ENCODE results near the gene OPRD1. TPM values are rescaled to one million over a fixed set of nuclear protein-coding genes. Genes with fewer than 3 reads are reported as not detected.

Gene OPRD1
- total and polyA plus RNA-seq, 4 donors = 0.01 TPM; not detected in 3

- H3K27ac ChIP-seq (ENCODE audit: low read depth in 1 of 2, low read length in 2 of 2) = no peak overlapping the region
- H3K4me3 ChIP-seq (ENCODE audit: low read depth in 1 of 3, low read length in 3 of 3) = no peak overlapping the region
- H3K27me3 ChIP-seq (ENCODE audit: control insufficient read depth in 4 of 4, insufficient read depth in 4 of 4, low read length in 3 of 4) = no peaks in the 10 kb centered on the region
- H3K9ac ChIP-seq (ENCODE audit: low read depth in 1 of 2, low read length in 2 of 2) = no peak overlapping the region
- 72% methylated on average over 2 of the region's 2 CpGs for WGBS
- H3K36me3 ChIP-seq (ENCODE audit: control insufficient read depth in 4 of 4, insufficient read depth in 3 of 4, low read depth in 1 of 4, low read length in 3 of 4) = no peaks in the 10 kb centered on the region
- no peak for DNase-seq (ENCODE audit: low spot score)
- no peaks in the 10 kb centered on the region for H3K9me3 ChIP-seq (ENCODE audit: control insufficient read depth in 4 of 4, low read length in 3 of 4)
- TF ChIP-seq YY1 (IDR thresholded peaks at IDR 0.05) (no peak), GABPA (IDR thresholded peaks at IDR 0.05 in 1 of 2, conservative IDR thresholded peaks at IDR 0.05 in 1 of 2) (no peak), HNF4A (conservative IDR thresholded peaks at IDR 0.05) (no peak), NR2F2 (IDR thresholded peaks at IDR 0.05) (no peak), CTCF (IDR thresholded peaks at IDR 0.05; ENCODE audit: low read depth, low read length, missing input control) (no peak), FOXA2 (IDR thresholded peaks at IDR 0.05) (no peak), TAF1 (conservative IDR thresholded peaks at IDR 0.05) (no peak), REST (IDR thresholded peaks at IDR 0.05) (no peak), ZBTB33 (IDR thresholded peaks at IDR 0.05) (no peak), RXRA (IDR thresholded peaks at IDR 0.05) (no peak), ATF3 (IDR thresholded peaks at IDR 0.05) (no peak), EGR1 (IDR thresholded peaks at IDR 0.05; ENCODE audit: low read depth in 2 of 2) (no peak), RAD21 (IDR thresholded peaks at IDR 0.05) (no peak), FOXA1 (IDR thresholded peaks at IDR 0.05) (no peak), HNF4G (IDR thresholded peaks at IDR 0.05) (no peak)
- H3K4me1 ChIP-seq (ENCODE audit: control insufficient read depth in 4 of 4, insufficient read depth in 4 of 4, low read length in 3 of 4) = peaks cover 0 to 5% (median under 1%) of the 10 kb centered on the region in 4 donors
Observed at GRCh38 chr1:28783363-28783762, 28.6 kb upstream of the OPRD1 start.

- H3K36me3 ChIP-seq (ENCODE audit: control insufficient read depth in 4 of 4, insufficient read depth in 3 of 4, low read depth in 1 of 4, low read length in 3 of 4) = no peaks in the 10 kb centered on the region
- no peak overlapping the region for H3K27ac ChIP-seq (ENCODE audit: low read depth in 1 of 2, low read length in 2 of 2)
- 94% methylated on average over 9 of the region's 9 CpGs for WGBS
- no peaks in the 10 kb centered on the region for H3K9me3 ChIP-seq (ENCODE audit: control insufficient read depth in 4 of 4, low read length in 3 of 4)
- no peak for DNase-seq (ENCODE audit: low spot score)
- TF ChIP-seq EGR1 (IDR thresholded peaks at IDR 0.05; ENCODE audit: low read depth in 2 of 2) = no peak
- TF ChIP-seq CTCF (IDR thresholded peaks at IDR 0.05; ENCODE audit: low read depth, low read length, missing input control) = no peak
- TF ChIP-seq SP1 (IDR thresholded peaks at IDR 0.05) = no peak
- TF ChIP-seq REST (IDR thresholded peaks at IDR 0.05) = no peak
- TF ChIP-seq RAD21 (IDR thresholded peaks at IDR 0.05) = no peak
- no peaks in the 10 kb centered on the region for H3K27me3 ChIP-seq (ENCODE audit: control insufficient read depth in 4 of 4, insufficient read depth in 4 of 4, low read length in 3 of 4)
- no peak overlapping the region for H3K9ac ChIP-seq (ENCODE audit: low read depth in 1 of 2, low read length in 2 of 2)
- H3K4me3 ChIP-seq (ENCODE audit: low read depth in 1 of 3, low read length in 3 of 3) = no peak overlapping the region
- H3K4me1 ChIP-seq (ENCODE audit: control insufficient read depth in 4 of 4, insufficient read depth in 4 of 4, low read length in 3 of 4) = peaks cover 0 to 5% (median under 1%) of the 10 kb centered on the region in 4 donors
Observed at GRCh38 chr1:28789412-28789811, 22.6 kb upstream of the OPRD1 start.
